ENCODE data around the gene BEX1.

DNA sequence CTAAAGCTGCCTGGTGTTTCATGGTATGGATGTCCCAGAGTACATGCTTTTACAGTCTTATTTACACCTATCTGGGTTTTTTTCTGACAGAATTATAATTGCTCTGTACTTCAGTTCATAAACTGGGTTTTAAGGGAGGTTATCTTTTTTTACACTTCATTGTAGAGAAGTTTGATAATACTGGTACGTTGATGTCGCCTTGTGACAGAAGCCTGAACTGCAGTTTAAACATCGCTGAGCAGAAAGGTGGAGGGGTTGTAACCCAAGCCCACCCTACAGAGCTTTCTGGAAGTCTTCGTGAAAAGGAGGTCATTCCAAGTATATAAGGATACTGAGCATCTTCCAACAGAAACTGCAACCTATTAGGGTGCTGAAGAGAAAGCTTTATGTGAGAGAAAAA is 46.4 kb downstream of the BEX1 start:
- TF ChIP-seq TAF1 (IDR thresholded peaks at IDR 0.05; ENCODE audit: borderline replicate concordance, low read depth, low read length), result no peak
- TF ChIP-seq POLR2A (IDR thresholded peaks at IDR 0.05; ENCODE audit: low read depth, low read length), result no peak

All from GM12892 (cell line).